Activated naive CD4-positive, alpha-beta T cell treated with anti-CD3 and anti-CD28 coated beads, Interleukin-2, amount 50 U/mL, for 16 hours (primary cell): ENCODE measurements around the gene PTPN6.
A peak's percentile ranks its signal among the peaks of the same experiment; 100 is the strongest.

ENCODE experiments used
- DNase-seq: peaks from one replicate; pipeline ENCODE4 v3.0.0-alpha.2; 2020

The PTPN6 gene

DNA sequence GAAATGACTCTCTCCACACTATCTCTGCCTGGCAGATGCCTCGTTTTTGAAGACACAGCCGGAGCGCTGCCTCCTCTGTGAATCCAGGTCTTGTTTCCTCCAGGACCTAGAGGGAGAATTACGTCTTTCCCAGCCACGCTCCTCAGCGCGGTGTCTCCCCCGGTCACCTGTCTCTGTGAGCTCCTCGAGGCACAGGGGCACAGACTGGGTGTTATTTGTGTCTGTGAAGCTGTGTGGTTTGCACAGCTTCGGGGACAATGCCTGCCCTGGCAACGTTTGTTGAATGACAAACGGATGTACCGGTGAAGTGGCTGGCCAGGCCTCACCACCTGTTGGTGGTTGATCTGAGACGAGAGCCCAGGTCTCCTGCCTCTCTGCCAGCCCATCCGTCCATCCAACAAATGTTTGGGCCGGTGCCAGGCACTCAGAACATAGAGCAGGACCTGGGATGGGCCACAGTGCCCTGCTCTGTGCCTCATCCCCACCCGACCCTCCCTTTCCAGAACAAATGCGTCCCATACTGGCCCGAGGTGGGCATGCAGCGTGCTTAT, 6.1 kb downstream of the PTPN6 start:
- DNase-seq = no peak

DNA sequence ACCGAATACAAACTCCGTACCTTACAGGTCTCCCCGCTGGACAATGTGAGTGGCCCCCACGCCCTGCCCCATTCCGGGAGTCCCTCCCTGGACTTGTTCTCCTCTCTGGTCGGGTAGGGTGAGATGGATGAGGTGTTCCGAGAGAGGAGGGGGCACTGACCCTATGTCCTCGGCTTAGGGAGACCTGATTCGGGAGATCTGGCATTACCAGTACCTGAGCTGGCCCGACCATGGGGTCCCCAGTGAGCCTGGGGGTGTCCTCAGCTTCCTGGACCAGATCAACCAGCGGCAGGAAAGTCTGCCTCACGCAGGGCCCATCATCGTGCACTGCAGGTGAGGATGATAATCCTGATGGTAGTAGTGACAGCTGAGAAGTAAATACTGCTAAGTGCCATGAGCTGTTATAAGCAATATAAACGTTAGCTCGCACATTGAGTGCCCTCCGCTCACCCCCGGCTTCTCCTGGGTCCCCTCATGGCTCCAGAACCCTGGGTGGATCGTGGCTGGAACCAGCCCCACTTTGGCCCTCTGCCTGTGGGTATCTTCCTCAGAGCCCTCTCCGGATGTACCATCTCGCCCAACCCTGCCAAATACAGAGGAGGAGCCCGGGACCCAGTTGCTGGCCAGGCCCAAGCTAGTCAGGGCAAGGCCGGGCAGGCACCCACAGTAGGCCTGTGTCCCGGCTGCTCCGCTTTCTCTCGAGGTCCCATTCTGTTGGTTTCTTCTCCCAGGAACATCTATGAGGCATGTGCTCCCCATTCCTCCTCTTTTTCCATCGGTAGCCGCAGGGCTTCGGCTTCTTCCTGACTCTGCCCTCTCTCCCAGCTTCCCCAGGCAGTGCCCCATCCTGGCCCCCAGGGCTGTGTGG, 6.8 kb downstream of the PTPN6 start:
- no peak for DNase-seq

DNA sequence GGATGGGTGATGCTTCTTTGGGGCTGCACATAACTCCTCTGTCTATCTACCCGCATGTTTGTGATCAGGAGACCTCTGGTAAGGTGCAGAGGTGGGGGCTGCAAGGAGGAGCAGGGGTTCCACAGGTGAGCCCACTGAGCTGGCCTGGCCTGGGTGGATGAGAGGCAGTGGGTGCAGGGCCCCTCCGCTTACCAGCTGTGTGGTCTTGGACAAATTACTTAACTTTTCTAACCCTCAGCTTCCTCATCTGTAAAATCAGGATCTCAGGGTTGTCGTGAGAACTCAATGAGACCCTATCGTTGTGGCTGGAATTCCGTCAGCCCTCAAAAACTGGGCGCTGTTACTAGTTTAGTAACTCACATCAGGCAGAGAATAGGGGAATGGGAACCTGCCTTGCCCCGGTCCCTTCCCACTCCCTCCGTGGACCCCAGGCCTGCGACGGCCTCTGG, 7.5 kb downstream of the PTPN6 start:
- no peak for DNase-seq

DNA sequence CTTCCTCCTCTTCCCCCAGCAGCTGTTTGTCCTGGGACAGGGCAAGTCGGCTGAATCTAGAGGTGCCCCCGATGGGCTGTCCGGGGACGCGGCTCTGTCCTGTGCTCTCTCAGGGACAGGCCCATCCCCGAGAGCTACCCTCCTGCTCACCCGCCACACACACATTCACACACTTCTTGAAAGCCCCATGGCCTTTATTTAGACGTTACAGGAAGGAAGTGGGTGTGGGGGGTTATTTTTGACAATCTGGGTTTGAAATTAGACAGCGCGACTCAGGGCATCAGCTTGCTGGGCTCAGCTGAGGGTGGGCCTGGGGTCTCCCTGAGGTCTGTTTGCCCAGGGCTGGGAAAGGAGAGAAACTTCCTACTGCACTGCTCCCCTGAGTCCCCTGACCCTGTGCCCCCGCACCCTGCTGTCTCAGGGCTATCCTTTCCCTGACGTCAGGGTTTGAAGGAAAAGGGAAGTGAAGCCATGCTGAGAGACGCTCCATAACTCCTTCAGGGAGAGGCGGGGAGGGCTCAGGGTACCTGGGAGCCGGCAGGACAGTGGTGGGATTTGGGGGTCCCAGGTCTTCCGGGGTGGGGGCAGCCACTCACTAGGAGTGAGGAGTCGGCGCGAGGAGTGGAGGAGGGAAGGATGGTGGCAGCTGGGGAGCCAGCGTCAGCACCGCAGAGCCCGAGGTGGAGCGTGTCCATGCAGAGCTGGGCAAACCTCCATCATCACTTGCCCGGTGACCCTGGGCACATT, 8.1 kb downstream of the PTPN6 start:
- DNase-seq = peak; percentile 61

DNA sequence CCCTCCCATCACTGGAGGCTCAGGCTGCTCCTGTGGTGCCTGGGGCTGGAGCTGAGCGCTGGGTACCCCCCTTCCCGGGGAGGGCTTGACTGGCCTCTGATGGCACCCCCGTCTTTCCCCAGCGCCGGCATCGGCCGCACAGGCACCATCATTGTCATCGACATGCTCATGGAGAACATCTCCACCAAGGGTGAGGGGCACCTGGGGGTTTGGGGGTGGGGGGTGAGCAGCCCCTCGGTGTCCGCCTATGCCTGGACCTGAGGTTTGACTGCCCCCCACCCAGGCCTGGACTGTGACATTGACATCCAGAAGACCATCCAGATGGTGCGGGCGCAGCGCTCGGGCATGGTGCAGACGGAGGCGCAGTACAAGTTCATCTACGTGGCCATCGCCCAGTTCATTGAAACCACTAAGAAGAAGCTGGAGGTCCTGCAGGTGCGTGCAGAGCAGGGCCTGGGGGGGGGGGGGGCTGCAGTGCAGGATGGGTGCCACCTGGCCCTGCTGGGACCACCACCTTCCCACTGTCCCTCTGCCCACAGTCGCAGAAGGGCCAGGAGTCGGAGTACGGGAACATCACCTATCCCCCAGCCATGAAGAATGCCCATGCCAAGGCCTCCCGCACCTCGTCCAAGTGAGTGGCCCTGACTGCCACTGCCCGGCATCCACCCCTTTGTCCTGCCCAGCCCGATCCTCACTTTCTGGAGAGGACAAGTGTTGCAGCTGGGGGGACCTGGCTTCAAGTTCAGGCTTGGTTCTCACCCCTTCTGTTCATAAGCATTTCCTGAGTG, 8.8 kb downstream of the PTPN6 start:
- DNase-seq = no peak

DNA sequence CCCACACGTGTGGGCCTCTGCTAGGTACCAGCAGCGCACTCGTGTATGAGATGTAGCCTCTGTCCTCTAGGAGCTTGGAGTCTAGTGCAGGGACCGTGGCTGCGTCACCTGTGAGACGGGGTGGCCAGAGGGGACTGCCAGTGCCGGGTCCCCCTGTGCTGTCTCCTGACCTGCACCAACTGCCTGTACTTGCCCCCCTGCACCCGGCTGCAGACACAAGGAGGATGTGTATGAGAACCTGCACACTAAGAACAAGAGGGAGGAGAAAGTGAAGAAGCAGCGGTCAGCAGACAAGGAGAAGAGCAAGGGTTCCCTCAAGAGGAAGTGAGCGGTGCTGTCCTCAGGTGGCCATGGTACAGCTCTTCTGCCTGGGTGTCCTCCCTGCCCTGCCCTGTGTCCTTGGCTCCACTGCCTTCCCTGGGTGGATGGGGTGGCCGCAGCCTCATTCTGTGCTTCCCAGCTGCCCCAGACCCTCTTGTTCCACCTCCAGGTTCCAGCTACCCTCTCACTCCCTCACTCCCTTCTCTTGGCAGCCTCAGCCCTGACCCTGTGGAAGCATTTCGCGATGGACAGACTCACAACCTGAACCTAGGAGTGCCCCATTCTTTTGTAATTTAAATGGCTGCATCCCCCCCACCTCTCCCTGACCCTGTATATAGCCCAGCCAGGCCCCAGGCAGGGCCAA, 9.6 kb downstream of the PTPN6 start:
- no peak for DNase-seq

DNA sequence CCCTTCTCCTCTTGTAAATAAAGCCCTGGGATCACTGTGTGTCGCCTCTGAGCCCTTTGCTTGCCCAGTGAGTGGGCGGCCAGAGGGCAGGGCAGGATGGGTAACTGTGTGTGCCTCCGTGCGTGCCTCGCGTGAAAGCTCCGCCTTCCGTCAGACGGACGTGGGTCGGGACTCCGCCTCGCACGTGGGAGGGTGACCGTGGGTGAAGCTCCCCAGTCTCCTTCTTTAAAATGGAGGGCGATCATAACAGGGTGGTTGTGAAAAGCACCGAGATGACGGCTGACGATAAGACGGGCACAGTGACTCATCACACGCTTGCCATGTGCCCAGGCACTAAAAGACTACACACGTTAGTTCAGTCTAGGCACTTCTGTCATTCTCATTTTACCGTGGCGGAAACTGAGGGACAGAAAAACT, 10.1 kb downstream of the PTPN6 start:
- DNase-seq = peak; percentile 95

DNA sequence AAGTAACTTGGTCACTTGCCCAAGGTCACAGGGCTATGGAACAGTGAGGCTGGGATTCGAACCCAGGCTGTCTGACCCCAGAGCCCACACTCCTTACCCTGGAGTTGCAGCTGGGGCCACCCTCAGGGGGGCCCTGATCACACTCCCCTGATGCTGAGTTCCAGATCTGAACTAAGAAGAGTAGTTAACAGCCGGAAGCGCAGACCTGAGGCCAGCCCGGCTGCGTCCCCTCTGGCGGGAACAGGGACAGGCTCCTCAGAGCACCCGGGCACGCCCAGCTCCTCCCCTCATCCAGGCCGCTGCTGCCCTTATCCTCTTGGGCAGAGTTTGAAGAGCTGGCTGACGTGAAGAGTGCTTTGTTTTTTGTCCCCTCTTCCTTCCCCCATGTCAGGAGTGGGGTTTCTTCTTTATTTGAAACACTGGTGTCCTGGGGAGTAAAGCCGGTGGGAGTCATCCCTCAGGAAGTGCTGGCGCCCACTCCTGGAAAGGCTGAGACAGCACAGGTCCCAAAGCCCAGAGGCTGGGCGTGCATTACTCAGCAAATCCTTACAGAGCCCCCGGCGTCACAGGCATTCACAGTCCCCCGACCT, 10.6 kb downstream of the PTPN6 start:
- DNase-seq = peak; percentile 60

DNA sequence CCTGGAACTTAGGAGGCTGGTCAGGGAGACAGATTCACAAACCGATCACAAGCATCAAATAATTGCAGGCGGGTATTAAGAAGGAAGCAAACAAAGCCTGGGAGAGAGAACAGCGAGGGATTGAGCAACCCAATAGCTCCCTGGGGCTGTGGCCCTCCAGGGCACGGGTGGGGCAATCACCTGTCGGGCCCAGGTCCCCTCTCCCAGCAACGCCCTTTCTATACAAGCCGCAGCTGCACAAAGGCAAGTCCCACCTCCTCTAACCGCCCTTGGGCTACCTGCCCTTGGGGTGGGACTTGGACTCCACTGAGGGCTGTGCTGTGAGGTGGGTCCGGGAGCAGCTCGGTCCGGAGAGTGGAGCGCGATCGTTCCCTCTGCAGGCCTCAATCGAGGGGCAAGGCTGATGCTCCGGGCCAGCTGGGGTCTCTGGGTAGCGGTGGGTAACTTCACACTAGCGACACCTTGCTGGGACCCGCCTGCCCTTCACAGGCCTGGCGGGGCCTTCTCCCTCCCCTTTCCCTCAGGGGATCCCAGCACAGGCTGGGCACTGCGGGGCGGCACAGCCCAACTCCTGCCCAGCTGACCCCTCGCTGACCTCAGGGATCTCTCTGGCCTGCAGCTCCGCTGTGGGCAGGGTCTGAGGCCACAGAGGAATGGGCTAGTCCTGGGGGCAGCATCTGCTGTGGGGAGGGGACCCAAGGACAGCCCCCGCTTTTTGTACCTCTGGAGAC, 11.3 kb downstream of the PTPN6 start:
- DNase-seq = no peak

DNA sequence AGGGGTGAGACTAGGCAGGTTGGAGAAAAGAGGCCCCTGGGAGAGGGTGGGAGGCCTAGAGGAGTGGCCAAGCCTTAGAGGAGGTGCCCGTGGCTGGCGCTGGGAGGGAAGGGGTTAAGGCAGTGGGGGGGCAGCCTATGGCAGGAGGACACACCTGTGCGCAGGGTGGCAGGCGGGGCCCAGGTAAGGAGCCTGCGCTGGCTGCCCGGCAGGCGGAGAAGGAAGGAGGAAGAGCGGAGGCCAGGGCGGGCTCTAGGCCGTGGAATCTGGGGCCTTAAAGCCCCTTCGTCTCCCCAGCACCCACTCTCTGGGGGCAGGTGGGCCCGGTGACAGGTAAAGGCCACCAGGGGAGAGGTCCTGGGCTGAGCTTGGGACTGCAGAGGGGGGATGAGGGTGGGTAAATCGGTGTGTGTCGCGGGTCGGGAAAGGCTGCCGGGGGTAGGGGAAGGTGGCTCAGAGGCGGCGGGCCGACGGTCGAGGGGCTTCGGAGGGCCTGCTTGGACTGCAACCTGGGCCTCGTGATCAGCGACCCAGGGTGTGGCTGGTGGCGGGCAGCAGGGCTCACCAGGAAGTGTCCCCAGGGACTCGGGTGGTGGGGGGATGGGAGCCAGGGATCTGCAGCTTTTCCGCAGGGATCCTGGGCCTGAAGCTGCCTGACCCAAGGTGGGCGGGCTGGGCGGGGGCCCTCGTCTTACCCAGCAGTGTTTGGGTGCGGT, 12.0 kb downstream of the PTPN6 start:
- DNase-seq = no peak

DNA sequence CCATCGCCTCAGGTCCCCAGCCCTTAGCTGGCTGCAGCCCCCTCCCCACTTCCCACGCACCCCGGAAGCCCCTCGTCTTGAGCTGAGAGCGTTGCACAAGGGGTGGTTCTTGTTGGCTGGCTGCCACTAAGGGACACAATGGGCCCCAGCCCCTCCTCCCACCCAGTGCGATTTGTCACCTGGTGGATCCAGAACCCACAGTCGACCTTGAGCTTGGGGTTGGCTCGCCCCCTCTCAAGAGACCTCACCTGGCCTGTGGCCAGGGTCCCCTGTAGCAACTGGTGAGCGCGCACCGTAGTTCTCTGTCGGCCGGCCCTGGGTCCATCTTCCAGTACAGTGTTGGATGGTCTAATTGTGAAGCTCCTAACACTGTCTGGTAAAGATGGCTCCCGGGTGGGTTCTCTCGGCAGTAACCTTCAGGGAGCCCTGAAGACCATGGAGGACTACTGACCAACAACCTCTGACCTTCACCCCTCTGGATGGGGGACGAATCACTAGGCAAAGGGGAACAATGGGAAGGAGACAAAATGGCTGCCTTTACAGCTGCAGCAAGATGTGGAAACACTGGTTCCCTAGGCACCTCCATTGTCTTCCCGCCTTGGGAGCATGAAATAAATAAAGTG, 12.7 kb downstream of the PTPN6 start:
- no peak for DNase-seq

DNA sequence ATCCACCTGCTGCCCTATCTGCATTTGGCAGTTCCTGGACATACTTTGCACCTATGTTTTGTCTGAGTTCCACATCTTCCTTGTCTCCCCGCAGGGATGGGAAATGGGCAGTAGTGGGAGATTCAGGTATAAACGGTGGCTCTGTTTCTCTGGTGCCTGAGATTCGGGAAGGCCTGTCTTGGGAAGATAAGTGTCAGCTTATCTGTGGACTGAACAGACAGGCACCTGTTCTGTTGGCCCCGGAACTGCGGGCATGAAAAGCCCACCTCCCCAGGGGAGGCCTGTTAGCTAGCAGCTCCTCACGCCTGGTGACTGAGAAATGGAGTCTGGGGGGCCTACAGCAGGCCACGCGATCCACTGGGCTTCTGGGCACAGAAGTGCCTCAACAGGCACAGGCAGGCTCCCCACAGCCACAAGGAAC, 13.5 kb downstream of the PTPN6 start:
- DNase-seq = no peak

DNA sequence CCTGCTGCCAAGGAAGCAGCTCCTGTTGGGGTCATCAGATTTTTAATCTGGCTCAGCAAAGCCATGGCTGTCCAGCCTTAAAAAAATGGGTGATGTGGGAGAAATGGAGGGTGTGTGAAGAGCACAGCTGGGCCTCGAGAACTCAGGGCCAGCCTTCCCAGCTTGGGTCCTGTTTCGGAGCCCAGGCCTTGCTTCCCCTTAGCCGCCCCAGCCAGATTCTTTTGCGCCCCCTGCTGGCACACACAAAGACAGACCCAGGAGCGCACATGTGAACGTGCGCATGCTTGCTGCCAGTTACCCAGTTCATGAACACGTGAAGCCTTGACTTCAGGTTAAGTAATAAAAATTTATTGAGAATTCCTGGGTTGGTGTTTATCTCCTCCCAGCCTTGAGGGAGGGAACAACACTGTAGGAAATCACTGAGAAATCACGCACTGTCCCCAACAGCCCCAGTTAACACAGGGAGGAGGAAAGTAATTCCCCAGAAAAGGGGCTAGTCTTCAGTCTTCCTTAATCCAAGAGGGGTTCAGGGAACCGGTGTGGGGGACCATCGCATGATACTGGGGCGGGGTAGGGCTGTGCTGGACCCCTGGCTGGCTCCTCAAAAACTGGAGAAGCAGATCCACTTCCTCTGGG, 14.0 kb downstream of the PTPN6 start:
- DNase-seq = peak; percentile 86

DNA sequence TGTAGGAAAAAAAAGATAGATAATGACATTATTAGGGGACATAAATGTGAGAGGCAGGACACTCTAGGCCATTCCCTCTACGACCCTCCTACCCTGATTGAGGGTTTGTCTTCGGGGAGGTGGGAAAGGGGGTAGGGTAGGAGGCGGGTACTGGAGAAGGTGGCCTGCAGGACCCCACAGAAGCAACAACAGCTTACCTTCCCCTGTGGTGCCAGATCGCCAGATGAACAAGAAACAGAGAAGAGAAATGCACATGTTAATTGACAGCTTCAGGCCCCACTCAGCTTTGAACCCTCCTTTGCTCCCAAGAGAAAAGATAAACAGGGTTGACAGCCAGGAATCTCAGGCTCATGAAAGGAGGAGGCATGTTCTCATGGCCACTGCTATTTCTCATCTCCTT, 14.6 kb downstream of the PTPN6 start:
- DNase-seq = no peak

DNA sequence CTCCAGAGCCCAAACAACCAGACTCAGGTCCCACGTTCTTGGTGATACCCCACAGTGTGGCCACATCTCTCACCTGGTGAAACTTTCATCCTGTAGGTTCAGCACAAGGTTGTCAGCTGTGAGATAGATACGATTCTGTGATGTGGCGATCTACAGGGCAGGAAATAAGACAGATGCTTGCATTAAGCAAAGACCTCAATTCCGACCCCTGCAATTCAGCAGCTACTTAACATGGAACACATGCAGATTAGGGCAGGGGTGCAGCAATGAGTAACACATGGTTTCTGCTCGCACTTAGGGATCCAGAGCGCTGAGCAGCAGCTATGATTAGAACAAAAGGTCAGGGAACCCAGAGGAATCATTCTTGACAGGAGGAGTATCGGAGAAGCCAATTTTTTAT, 15.2 kb downstream of the PTPN6 start:
- DNase-seq = no peak

DNA sequence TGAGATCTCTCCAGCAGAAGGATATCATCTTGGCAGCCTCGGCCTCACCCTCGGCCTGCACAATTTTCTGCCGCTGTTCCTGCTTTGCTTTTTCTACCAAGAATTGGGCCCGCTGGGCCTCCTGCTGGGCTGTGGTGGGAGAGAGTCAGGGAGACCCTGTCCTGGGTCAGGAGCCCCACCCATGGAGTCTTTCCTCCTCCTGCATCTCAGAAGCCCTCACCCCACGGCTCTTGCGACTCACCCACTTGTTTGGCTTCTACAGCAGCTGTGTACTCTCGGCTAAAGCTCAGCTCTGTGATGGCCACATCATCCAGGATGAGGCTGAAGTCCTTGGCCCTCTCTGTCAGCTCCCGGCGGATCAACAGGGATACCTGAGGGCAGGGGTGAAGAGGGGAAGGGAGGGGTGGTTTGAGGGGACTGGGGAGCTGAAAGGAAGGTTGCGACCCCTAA, 16.5 kb downstream of the PTPN6 start:
- DNase-seq = no peak

DNA sequence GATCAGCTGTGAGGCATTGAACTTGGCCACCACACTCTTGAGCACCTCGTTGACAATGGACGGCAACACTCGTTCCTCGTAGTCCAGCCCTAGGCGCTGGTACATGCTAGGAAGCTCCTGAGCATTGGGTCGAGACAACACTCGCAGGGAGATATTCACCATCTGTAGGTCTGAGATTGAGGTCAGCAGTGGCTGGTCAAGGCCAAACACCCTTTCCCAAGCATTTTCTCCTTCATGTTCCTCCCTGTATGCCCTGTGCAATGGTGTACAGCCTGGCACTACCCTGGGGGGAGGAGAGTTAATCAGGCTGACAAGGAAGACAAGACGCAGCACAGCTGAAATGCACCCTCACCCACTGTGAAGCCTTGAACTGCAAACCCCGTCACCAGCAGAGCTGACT, 17.3 kb downstream of the PTPN6 start:
- no peak for DNase-seq

DNA sequence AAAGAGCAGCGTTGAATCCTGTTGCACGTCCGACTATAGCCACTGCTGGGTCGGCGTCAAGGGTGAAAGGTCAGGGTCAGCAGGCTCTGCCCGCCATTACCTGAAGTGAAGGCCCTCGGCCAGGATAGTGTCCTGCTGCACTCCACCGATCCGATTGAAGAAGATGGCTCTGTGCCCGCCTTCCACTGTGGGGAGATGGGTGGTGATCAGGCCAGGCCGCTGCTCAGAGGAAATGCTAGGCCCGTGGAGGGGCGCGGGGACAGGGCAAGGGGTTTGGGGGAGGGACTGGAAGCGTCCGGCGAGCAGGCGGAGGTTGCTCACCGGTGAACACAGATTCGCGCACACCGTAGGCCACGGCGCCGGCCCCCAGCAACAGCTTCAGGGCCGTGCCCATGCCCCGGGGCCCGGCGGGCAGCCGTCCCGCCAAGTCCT, 19.0 kb downstream of the PTPN6 start:
- DNase-seq = no peak

DNA sequence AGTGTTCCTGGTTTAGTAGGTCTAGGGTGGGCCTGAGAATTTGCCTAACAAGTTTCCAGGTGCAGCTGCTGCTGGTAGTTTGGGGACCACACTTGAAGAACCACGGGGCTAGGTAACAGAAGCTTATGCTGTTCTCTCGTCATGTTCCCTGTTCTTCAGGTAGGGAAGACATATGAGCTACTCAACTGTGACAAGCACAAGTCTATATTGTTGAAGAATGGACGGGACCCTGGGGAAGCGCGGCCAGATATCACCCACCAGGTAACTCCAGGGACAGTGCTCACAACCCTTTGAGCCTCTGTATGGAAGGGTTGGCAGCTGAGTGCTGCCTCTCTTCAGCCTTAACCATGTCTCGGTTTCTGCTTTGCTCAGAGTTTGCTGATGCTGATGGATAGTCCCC, 23.0 kb downstream of the PTPN6 start:
- DNase-seq = no peak
